Pancreas (tissue), 10 donors: ENCODE data around the gene GSE1. TPM values are rescaled to one million over a fixed set of nuclear protein-coding genes. Genes with fewer than 3 reads are reported as not detected.

Experiments
- ATAC-seq, 4 donors: fragments of 200-7000 bp; cut with Tn5 transposase; one replicate each; pipeline versions ENCODE4 v1.8.0 to v1.9.1; 2020; ENCODE audit warnings: mild to moderate bottlenecking in 4 of 4, moderate library complexity in 4 of 4
- DNase-seq, 6 donors: peaks; one replicate each; pipeline ENCODE4 v3.0.0-alpha.2; 2020
- FAIRE-seq: peaks from 2 replicates; lab custom pipeline; 2012; peaks lifted over from hg19 to GRCh38; lab: Jason Lieb, UNC
- H3K27ac ChIP-seq, 4 donors: fragments of 200-600 bp; sonication (generic); 1 replicate in 3 of 4; 2 replicates in 1 of 4; pipeline versions ENCODE4 v1.5.0 to v1.8.0; 2020
- H3K27me3 ChIP-seq, 4 donors: fragments of 200-600 bp; one replicate each; pipeline ENCODE4 v1.8.0; 2021
- H3K36me3 ChIP-seq, 3 donors: fragments of 200-600 bp; sonication (generic) in 1 of 3; one replicate each; pipeline versions ENCODE4 v1.5.0 to v1.8.0; 2020 to 2021
- H3K4me1 ChIP-seq, 3 donors: fragments of 200-600 bp; one replicate each; pipeline ENCODE4 v1.8.0; 2021
- H3K4me3 ChIP-seq, 4 donors: fragments of 200-600 bp; sonication (generic) in 2 of 4; one replicate each; pipeline versions ENCODE4 v1.5.0 to v1.8.0; 2020 to 2021
- H3K9me3 ChIP-seq, 4 donors: fragments of 200-600 bp; one replicate each; pipeline ENCODE4 v1.8.0; 2021
- WGBS, 2 donors: extraction: QIAGEN DNeasy Blood & Tissue Kit; methylation state at CpG; one replicate each; pipeline ENCODE4 v1.1.7; 2013; 5-methylcytosine and 5-hydroxymethylcytosine counted together
- intact Hi-C, 3 donors: fragments of 100-400 bp; cut with DNase I; formaldehyde crosslinking; loops; one replicate each; pipeline versions ENCODE4 v1.11.1 to v1.14.2; 2022
- polyA plus RNA-seq, 2 donors: library from polyadenylated mRNA; stranded (reverse); fragments of 200-250 nt; gene quantifications; one replicate each; pipeline ENCODE4 v1.2.3, GENCODE V29; 2013
- total RNA-seq, 6 donors: library from RNA; stranded (reverse); fragmentation: NEBNext Ultra II Directional in 4 of 6; extraction: Animal tissue kit (Norgen Biotek cat#: 25700) in 4 of 6; gene quantifications; one replicate each; pipeline versions ENCODE4 v1.2.1 to v1.2.4, GENCODE V29; 2021 to 2023
- TF ChIP-seq, protein P1 (sequence below), 4 donors: fragments of 200-600 bp; sonication (generic) in 3 of 4; IDR thresholded peaks; one replicate each; pipeline versions ENCODE4 v1.5.0 to v1.8.0; 2021; ENCODE audit warnings: antibody characterized with exemption in 4 of 4
- donor health status: healthy with polysubstance abuse.
- donor health status: DM: no; HTN: no; CAD: no; lungs with moderate emphysema.
- donor health status: DM: no; HTN: no; CAD: no.
- donor health status: control.
- donor health status: control.
- donor health status: Bipolar disorder and iron deficiency.
- donor health status: DM: yes; HTN: yes; CAD: no.
- donor health status: DM: no; HTN: no; CAD: no.
- donor health status: DM: no; HTN: no; CAD: no.
- donor health status: DM: yes; HTN: yes; CAD: no.

The GSE1 gene
- total and polyA plus RNA-seq, 8 donors = 32.0 to 61.5 (median 41.9) TPM

DNA sequence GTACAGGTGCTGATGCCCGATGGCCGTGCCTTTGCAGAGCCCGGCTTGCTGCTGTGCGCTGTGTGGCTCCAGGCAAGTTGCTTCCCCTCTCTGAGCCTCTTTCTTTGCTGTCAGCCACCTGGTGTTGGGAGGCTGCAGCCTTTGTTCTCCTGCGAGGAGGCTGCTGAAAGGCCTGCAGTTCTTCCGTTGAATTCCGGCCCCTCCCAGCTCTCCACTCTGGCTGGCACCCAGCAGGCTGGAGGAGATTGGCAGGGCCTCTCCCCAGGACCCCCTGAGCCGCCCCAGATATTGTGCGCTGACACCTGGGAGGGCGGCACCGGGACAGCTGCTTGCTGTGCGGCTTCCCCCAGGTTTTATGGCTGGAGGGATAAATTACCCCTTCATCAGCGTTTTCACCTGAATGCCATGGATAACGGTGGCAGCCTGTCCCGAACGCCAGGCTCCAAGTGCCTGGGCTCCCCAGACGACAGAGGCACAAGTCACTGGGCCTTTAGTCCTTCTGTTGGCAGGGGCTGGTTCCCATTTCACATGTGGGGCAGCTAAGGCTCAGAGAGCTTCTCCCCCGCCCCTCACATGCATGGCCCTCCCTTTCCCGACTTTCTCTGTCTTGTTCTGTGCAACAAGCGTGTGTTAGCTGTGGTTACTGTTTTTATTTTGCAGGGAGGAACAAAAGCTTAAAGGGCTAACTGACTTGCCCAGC lies 35.1 kb upstream of the GSE1 start:
- Histone ChIP-seq H3K36me3 (no peaks in the 10 kb centered on the region), H3K4me3 (no peak overlapping the region), H3K9me3 (no peaks in the 10 kb centered on the region), H3K27me3 (no peaks in the 10 kb centered on the region), H3K27ac (no peak overlapping the region), H3K4me1 (peaks cover 20 to 31% (median 27%) of the 10 kb centered on the region in 3 donors)
- intact Hi-C loops = no loop called here
- ATAC-seq (no peak), DNase-seq (no peak), FAIRE-seq (no peak)
- 87 to 88% methylated on average over 20 of the region's 20 CpGs for WGBS, 2 donors
- TF ChIP-seq, protein P1, sequence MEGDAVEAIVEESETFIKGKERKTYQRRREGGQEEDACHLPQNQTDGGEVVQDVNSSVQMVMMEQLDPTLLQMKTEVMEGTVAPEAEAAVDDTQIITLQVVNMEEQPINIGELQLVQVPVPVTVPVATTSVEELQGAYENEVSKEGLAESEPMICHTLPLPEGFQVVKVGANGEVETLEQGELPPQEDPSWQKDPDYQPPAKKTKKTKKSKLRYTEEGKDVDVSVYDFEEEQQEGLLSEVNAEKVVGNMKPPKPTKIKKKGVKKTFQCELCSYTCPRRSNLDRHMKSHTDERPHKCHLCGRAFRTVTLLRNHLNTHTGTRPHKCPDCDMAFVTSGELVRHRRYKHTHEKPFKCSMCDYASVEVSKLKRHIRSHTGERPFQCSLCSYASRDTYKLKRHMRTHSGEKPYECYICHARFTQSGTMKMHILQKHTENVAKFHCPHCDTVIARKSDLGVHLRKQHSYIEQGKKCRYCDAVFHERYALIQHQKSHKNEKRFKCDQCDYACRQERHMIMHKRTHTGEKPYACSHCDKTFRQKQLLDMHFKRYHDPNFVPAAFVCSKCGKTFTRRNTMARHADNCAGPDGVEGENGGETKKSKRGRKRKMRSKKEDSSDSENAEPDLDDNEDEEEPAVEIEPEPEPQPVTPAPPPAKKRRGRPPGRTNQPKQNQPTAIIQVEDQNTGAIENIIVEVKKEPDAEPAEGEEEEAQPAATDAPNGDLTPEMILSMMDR (IDR thresholded peaks at IDR 0.05) = no peak

DNA sequence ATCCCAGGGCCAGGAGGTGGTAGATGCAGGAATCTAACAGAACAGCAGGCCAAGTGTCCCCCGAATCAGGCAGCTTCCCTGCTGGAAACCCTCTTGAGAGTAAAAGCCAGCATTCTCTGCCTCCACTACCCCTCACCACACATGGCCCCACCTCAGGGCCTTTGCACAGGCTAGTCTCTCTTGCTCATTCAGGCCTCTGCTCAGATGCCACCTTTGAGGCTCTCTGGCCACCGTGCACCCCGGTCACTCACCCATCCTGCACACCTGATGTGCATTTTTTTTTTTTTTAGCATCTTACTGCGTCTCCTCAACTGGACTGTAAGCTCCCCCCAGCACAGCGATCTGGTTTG lies 34.5 kb upstream of the GSE1 start:
- 75 to 85% methylated on average over 5 of the region's 5 CpGs for WGBS, 2 donors
- ATAC-seq = no peak
- peaks cover 20 to 29% (median 23%) of the 10 kb centered on the region in 3 donors for H3K4me1 ChIP-seq

DNA sequence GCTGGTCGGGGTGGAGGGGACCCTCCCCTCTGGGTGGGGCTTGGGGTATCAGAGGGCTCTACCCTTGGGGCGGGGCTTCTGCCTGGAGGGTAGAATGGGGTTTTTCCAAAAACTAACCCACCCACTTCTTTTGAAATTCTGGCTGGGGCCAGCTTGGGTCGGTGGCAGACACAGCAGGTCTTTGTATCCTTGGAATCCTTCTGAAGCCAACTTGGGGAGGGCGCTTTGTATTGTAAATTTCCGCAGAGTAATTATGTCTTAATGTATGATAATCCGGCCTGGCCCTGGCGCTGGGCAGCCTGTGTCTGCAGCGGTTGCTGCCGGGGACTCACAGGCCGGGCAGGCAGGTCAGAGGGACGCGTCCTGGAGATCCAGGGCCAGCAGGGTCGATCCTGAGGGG lies 33.9 kb upstream of the GSE1 start:
- ATAC-seq (no peak), FAIRE-seq (no peak), DNase-seq (no peak)
- Histone ChIP-seq H3K36me3 (no peaks in the 10 kb centered on the region), H3K27me3 (no peaks in the 10 kb centered on the region), H3K27ac (no peak overlapping the region), H3K9me3 (no peaks in the 10 kb centered on the region), H3K4me1 (peaks cover 17 to 23% (median 17%) of the 10 kb centered on the region in 3 donors), H3K4me3 (no peak overlapping the region)
- 67 to 72% methylated on average over 13 of the region's 13 CpGs for WGBS, 2 donors
- TF ChIP-seq, protein P1 (IDR thresholded peaks at IDR 0.05) = no peak
- intact Hi-C loops = no loop called here

More for the DNA sequence above, 34.5 kb upstream of the GSE1 start:
- FAIRE-seq (no peak), DNase-seq (no peak)
- Histone ChIP-seq H3K9me3 (no peaks in the 10 kb centered on the region), H3K36me3 (no peaks in the 10 kb centered on the region), H3K4me3 (no peak overlapping the region), H3K27ac (no peak overlapping the region), H3K27me3 (no peaks in the 10 kb centered on the region)
- TF ChIP-seq, protein P1 (IDR thresholded peaks at IDR 0.05) = no peak
- intact Hi-C loops = no loop called here

DNA sequence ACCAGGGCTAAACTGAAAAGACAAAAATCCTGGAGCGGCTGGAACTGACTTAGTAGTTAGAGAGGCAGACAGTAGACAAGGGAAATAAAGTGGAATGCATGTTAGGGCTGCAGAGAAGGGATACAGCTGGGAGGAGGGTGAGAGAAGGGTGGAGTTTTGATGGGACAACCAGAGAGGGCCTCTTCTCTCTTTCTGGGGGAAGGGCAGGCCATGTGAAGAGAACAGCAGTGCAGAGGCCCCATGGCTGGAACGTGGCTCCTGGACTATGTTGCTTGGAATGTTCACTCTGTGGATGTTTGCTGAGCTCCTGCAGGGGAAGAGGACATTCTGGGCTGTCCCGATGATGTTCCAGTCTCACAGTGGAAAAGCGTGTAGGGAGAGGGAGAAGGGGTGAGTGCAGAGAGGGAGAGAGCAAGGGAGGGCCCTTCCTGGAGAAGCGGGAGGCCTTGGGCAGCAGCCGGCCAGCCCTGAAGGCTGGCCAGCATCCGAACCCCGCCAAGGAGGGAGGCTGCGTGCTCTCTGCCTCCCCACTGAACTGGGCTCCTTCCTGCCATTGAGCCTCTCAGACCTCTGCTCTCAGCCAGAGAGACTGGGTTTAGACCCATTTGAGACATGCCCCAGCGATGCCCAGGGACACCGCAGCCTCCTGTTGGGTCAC lies 33.1 kb upstream of the GSE1 start:
- 64 to 77% methylated on average over 10 to 11 of the region's 11 CpGs for WGBS, 2 donors
- intact Hi-C loops = no loop called here
- H3K36me3 ChIP-seq = no peaks in the 10 kb centered on the region
- no peak overlapping the region for H3K4me3 ChIP-seq
- TF ChIP-seq, protein P1 (IDR thresholded peaks at IDR 0.05) = no peak
- no peaks in the 10 kb centered on the region for H3K9me3 ChIP-seq
- DNase-seq (no peak), FAIRE-seq (no peak), ATAC-seq (peak in 2 of 4 donors; percentile 8 to 14)
- peaks cover 8 to 14% (median 10%) of the 10 kb centered on the region in 3 donors for H3K4me1 ChIP-seq
- H3K27me3 ChIP-seq = no peaks in the 10 kb centered on the region
- no peak overlapping the region for H3K27ac ChIP-seq

DNA sequence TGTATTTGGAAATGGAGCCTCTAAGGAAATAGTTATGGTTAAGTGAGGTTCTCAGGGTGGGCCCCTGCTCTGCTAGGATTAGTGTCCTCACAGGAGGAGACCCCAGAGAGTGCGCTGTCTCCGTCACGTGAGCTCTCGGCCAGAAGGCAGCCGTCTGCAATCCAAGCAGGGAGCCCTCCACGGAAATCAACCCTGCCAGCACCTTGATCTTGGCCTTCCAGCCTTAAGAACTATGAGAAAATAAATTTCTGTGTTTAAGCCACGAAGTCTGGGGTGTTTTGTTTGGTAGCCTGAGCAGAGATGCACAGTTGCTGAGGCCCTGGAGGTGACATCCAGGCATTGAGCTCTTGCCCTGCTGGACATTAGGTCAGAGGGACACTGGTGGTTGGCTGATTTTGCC lies 32.4 kb upstream of the GSE1 start:
- TF ChIP-seq, protein P1 (IDR thresholded peaks at IDR 0.05) = no peak
- H3K4me3 ChIP-seq = no peak overlapping the region
- DNase-seq (no peak), FAIRE-seq (no peak), ATAC-seq (no peak)
- intact Hi-C loops = no loop called here
- no peak overlapping the region for H3K27ac ChIP-seq
- H3K27me3 ChIP-seq = no peaks in the 10 kb centered on the region
- H3K36me3 ChIP-seq = no peaks in the 10 kb centered on the region
- whole genome bisulfite sequencing, 2 donors = 96% methylated on average over 7 of the region's 7 CpGs
- H3K9me3 ChIP-seq = no peaks in the 10 kb centered on the region
- peaks cover 2 to 8% (median 4%) of the 10 kb centered on the region in 3 donors for H3K4me1 ChIP-seq
